Measurements from ENCODE around the gene ADGRG6. TPM values are rescaled to one million over a fixed set of nuclear protein-coding genes. Genes with fewer than 3 reads are reported as not detected.

ADGRG6 gene
- total and polyA plus RNA-seq, 9 donors, result 1.6 to 10.6 (median 3.0) TPM

GRCh38 chr6:142336787-142337186, 35.0 kb downstream of the ADGRG6 start:
- H3K27me3 ChIP-seq, result no peaks in the 10 kb centered on the region
- no peaks in the 10 kb centered on the region for H3K36me3 ChIP-seq
- no peak overlapping the region for H3K4me3 ChIP-seq
- WGBS, 3 donors, result 77 to 91% (median 79%) methylated on average over 3 of the region's 3 CpGs
- no peaks in the 10 kb centered on the region for H3K4me1 ChIP-seq (ENCODE audit: insufficient read depth)
- TF ChIP-seq EP300 (IDR thresholded peaks at IDR 0.05), result no peak
- no peak for TF ChIP-seq POLR2A (IDR thresholded peaks at IDR 0.05)
- TF ChIP-seq, protein P1, sequence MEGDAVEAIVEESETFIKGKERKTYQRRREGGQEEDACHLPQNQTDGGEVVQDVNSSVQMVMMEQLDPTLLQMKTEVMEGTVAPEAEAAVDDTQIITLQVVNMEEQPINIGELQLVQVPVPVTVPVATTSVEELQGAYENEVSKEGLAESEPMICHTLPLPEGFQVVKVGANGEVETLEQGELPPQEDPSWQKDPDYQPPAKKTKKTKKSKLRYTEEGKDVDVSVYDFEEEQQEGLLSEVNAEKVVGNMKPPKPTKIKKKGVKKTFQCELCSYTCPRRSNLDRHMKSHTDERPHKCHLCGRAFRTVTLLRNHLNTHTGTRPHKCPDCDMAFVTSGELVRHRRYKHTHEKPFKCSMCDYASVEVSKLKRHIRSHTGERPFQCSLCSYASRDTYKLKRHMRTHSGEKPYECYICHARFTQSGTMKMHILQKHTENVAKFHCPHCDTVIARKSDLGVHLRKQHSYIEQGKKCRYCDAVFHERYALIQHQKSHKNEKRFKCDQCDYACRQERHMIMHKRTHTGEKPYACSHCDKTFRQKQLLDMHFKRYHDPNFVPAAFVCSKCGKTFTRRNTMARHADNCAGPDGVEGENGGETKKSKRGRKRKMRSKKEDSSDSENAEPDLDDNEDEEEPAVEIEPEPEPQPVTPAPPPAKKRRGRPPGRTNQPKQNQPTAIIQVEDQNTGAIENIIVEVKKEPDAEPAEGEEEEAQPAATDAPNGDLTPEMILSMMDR (IDR thresholded peaks at IDR 0.05), result no peak
- no peak overlapping the region for H3K27ac ChIP-seq
- no peaks in the 10 kb centered on the region for H3K9me3 ChIP-seq
- intact Hi-C loops (cut with DNase I), result no loop called here
- no peak for DNase-seq

DNA sequence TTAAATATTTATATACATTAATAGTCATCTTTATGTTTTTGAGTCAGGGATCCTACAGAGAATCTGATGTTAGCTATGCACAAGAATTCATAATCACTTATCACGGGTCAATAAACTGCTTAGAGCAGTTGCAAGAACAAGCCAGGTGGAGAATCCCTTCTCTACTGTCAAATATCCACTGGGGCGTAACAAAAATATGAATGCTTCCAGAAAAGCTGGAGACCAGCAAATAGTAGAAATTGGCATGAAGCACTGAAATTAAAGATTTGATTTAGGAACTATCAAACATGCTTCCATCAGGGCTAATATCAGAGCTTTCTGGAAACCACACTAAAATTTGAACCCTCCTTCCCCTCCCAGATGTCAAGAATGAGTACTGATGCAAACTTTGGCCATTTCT, 37.3 kb downstream of the ADGRG6 start:
- no peak overlapping the region for H3K4me3 ChIP-seq
- H3K4me1 ChIP-seq (ENCODE audit: insufficient read depth), result no peaks in the 10 kb centered on the region
- no peak for TF ChIP-seq EP300 (IDR thresholded peaks at IDR 0.05)
- no peak for TF ChIP-seq POLR2A (IDR thresholded peaks at IDR 0.05)
- TF ChIP-seq, protein P1 (IDR thresholded peaks at IDR 0.05), result no peak
- no peaks in the 10 kb centered on the region for H3K36me3 ChIP-seq
- DNase-seq, result no peak
- H3K27ac ChIP-seq, result no peak overlapping the region
- H3K27me3 ChIP-seq, result no peaks in the 10 kb centered on the region
- H3K9me3 ChIP-seq, result no peaks in the 10 kb centered on the region
- intact Hi-C loops (cut with DNase I), result no loop called here
- WGBS, 3 donors, result 58 to 70% (median 67%) methylated on average over 2 of the region's 2 CpGs

DNA sequence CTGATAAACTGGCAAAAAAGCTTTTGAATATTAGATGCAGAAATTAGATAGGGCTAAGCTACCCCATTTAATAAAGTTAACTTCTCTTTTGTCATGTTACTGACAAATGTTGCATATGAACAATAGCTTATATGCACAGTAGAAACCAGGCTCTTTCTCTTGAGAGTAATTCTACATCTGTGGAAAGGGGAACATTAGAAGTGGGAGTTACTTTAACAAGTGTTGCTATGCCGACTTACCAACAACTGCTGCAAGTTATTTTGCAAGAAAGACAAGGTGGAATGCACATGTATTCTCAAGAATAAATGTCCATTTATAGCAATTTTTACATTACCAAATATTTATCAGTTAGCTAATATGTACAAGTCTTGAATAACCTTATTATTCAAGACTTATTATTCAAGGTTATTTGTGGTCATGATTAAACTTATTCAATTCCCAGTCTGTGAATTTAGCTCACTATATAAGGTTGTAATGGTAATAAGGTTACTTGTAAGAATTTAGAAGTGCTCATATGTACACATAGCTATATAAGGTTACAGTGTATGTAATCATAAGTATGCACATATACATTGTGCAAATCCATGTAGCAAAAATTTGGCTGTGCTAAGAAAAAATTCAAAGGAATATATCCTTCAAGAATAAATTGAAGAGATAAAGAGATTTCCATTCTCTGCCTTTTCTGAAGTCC, 38.3 kb downstream of the ADGRG6 start:
- intact Hi-C loops (cut with DNase I), result no loop called here
- Histone ChIP-seq H3K9me3 (no peaks in the 10 kb centered on the region), H3K27ac (no peak overlapping the region), H3K27me3 (no peaks in the 10 kb centered on the region), H3K36me3 (no peaks in the 10 kb centered on the region), H3K4me1 (ENCODE audit: insufficient read depth) (no peaks in the 10 kb centered on the region), H3K4me3 (no peak overlapping the region)
- DNase-seq, result no peak
- TF ChIP-seq POLR2A (IDR thresholded peaks at IDR 0.05) (no peak), EP300 (IDR thresholded peaks at IDR 0.05) (no peak)
- TF ChIP-seq, protein P1 (IDR thresholded peaks at IDR 0.05), result no peak
- WGBS, 3 donors, result 46 to 54% (median 49%) methylated on average over 1 of the region's 1 CpG

DNA sequence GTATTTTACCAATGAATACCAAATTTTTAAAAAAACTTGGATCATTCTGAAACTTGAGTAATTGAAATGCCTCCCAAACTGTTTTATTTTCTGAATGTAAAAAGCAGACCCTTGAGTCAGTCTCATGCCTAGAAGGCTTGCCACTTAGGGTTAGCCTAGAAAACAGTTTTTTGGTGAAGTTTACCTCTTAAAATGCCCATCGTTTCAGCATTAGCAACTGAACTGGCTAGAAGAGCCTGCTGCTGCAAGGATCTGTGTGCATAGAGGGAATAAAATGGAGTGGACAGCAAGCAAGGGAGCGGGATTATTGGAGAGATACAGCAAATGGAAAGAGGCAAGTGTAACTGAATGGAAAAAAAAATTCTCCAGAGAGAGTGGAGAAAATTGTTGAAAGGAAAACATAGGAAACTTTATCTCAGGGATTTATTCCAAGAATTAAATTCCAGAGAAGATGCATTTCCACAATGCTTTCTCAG, 40.1 kb downstream of the ADGRG6 start:
- intact Hi-C loops (cut with DNase I), result no loop called here
- no peak for DNase-seq
- Histone ChIP-seq H3K4me3 (no peak overlapping the region), H3K27ac (no peak overlapping the region), H3K27me3 (no peaks in the 10 kb centered on the region), H3K9me3 (no peaks in the 10 kb centered on the region), H3K36me3 (no peaks in the 10 kb centered on the region), H3K4me1 (ENCODE audit: insufficient read depth) (no peaks in the 10 kb centered on the region)
- TF ChIP-seq, protein P1 (IDR thresholded peaks at IDR 0.05), result no peak
- no peak for TF ChIP-seq EP300 (IDR thresholded peaks at IDR 0.05)
- no peak for TF ChIP-seq POLR2A (IDR thresholded peaks at IDR 0.05)
- 82 to 87% (median 87%) methylated on average over 2 of the region's 2 CpGs for WGBS, 3 donors

Data from ovary (tissue), 9 donors.